NCI-H460 (cell line): ENCODE results near the gene COX4I1. TPM values are rescaled to one million over a fixed set of nuclear protein-coding genes. Genes with fewer than 3 reads are reported as not detected.

ENCODE experiments used
- DNase-seq: peaks from one replicate; pipeline ENCODE4 v3.0.0-alpha.2; 2016; ENCODE audit warnings: low read depth; ENCODE audit errors: extremely low read depth
- total RNA-seq: library from RNA; depleted of rRNA; stranded (reverse); fragments of >200 nt; shearing (Covaris generic); gene quantifications from 2 replicates; pipeline ENCODE4 v1.2.3, GENCODE V29; 2014

COX4I1 gene
- total RNA-seq, 1 experiment from 2014 or later, result 498 TPM

DNA sequence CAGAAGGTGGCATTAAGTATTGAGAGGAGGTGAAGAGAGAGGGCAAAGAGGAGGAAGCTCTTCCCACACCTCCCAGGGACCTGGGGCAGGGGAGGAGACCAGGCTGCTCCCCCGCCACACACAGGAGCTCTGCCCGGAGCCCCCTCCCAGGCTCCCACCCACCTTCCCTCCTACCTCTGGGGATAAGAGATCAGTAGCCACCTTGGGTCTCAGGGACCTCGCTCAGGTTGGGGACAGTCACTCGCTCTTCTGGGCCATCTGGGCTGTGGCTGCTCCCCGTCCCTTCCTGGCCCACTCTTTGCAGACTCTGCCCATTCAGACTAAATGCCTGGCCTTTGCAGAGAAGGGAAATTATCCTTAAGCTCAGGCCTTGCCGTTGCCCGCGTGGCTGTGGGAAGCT is 33.7 kb upstream of the COX4I1 start:
- no peak for DNase-seq

DNA sequence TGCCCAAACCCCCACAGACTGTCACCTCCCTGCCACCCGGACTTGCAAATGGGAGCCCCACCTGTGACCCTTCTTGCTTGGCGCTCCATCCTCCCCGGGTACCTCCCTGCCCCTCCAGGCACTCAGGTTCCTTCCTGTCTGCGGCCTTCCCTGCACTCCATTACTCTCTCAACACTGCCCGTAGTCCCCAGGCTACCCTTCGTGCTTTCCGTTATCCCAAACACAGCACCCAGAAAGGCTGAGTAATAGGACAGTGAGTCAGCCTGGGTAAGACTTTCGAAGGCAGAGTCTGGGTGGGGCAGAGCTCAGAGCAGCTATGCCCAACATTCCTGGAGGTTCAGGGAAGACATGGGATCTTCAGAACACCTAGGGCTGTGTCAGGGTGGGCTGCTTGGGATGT is 32.0 kb upstream of the COX4I1 start:
- peak; percentile 69 for DNase-seq

DNA sequence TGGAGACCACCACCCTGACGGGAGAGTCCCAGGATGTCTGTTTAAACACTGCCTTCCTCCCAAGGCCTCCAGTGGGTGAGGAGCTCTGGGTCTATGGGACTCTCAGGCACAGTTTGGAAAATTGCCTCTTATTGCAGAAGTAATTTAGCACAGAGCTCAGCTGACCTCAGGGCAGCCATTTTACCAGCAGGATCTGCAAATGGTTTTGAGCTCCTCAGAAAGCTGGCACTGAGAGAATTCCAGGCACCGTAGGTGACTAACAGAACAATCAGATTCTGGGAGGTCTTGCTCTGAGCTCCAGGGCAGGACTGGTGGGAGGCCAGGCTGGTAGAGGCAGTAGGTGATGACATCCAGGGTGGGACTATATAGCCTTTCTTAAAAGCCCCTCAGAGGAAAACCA is 31.3 kb upstream of the COX4I1 start:
- DNase-seq, result no peak

DNA sequence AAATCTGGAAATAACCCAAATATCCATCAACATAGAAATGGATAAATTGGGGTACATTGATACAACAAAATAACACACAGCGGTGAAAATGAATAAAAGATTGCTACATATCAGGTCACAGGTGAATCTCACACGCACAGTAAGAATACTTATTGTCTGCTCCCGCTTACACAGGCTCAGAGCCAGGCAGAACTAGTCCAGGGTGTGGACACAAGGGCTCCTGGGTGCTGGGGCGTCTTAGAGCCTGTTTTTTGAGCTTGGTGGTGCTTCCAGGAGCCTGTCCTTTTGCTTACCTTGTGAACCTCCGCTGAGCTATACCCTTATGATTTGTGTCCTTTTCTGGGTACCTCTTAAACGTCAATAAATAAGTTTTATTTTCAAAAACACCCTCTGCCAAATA is 28.8 kb upstream of the COX4I1 start:
- no peak for DNase-seq

DNA sequence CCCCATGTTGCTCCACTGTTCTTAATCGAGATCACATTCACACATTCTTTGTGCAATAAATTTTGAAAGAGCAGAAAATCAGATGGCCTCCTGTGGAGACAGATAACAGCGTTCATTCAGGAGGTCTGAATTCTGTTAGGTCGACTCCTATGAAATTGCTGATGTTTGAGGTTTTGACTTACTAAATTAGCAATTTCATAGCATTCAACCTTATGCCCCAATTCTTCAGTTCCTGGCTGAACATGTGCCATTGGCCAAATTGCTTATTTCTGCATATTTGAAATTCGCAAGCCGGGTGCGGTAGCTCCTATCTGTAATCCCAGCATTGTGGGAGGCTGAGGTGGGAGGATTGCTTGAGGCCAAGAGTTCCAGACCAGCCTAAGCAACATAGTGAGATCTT is 26.5 kb upstream of the COX4I1 start:
- DNase-seq, result no peak

DNA sequence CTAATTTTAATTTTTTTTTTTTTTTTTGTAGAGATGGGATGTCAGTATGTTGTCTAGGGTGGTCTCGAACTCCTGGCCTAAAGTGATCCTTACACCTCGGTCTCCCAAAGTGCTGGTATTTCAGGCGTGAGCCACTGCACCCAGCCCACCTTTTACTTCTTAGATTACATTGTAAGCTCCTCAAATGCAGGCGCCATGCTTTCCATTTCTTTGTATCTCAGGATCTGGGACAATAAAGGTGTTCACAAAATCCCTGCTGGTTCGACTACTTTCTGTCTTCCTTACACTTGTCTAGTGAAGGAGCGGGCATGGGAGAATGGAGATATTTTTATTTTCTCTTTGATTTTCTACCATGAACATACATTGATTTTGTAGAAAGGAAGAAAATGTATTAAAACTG is 25.4 kb upstream of the COX4I1 start:
- no peak for DNase-seq

DNA sequence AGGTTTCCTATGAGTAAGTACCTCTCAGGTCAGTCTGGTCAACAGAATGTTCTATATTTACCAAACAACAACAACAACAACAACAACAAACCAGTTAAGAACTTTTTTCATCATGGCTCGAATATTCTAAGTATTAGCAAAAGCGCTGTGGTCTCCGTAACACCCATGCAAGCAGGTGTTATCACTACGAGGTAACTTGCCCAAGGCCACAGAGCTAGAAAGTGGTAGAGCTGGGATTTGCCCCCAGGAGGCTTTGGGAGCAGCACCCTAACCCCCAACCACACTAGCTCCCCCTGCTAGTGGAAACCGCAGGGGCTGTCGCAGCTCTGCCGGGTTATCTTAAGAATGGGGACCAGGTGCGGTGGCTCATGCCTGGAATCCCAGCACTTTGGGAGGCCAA is 24.7 kb upstream of the COX4I1 start:
- no peak for DNase-seq

DNA sequence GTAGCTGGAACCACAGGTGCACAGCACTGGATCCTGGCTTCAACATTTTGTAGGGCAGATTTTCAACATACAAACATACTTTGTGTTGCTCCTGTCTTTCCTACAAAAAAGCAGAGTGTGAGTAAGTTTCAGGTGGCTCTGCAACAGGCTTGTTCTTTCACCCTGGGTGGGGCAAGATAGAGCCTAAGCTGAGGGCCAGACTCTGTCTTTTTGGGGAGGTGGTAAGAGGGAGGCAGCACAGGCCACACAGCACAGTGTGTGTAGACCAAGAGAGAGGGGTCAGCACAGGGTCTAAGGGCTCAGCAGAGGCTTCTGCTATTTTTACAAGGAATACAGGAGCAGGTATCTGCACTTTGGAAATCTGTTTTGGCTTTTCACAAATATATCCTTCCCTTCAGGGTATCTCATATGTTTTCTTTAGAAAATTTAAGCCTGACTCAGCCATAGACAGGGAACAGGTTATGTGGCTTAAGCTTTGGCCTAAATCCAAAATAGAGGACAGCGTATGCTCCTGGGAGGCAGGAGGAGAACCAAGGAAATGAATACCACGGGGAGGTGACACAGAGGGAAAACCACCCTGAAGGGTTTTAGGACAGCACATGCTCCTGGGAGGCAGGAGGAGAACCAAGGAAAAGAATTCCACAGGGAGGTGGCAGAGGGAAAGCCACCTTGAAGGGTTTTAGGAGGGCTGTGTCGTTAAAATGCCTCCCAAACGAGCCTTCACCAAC is 21.7 kb upstream of the COX4I1 start:
- DNase-seq, result no peak

DNA sequence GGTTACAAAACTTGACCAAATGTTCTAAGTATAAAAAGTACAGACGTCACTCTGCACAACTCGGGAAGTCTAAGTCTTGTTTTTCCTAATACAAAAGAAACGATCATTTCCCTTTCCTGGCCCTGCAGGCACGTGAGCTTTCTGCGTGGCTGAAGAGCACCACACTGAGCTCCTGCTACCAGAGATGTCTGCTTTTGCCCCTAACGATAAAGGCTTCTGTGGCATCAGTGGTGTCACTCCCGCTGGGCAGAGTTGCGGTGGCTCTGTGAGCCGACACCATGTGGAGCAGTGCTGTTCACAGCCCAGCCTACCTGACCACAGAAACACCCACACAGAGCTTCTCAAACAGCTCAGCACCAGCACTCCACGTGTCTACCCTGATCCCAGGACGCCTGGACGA is 20.6 kb upstream of the COX4I1 start:
- no peak for DNase-seq

DNA sequence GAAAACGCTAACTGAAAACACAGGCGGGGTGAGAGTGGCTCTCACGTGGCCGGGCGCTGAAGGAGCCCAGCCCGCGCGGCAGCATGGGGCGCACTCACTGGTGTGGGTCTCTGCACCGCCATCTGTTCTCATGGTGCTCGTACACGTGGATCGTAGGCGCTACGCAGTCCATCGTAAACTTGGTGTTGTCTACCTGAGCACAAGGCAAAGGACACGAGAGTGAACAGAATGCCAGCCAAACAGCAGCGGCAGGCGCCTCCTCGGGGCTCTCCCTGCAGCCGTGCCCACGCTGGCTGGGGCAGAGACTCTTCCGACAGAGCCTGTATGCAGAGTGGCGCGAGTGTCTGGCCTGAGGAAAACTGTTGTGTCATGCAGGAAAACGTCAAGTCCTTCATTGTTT is 19.2 kb upstream of the COX4I1 start:
- no peak for DNase-seq

DNA sequence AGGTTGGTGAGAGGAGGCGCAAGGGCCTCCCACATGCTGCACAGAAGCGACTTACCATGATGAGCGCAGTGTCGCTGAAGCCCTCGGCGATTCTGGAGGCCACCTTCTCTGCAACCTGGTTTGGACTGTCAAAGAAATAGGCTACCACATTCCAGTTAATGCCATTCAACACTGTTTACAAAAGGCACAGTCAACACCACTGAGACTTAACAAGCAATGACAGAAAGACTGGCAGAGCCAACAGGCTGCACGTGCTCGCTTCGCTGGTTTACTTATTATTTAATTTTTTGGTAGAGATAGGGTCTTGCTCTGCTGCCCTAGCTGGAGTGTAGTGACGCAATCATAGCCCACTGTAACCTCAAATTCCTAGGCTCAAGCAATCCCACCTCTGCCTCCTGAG is 18.3 kb upstream of the COX4I1 start:
- no peak for DNase-seq

DNA sequence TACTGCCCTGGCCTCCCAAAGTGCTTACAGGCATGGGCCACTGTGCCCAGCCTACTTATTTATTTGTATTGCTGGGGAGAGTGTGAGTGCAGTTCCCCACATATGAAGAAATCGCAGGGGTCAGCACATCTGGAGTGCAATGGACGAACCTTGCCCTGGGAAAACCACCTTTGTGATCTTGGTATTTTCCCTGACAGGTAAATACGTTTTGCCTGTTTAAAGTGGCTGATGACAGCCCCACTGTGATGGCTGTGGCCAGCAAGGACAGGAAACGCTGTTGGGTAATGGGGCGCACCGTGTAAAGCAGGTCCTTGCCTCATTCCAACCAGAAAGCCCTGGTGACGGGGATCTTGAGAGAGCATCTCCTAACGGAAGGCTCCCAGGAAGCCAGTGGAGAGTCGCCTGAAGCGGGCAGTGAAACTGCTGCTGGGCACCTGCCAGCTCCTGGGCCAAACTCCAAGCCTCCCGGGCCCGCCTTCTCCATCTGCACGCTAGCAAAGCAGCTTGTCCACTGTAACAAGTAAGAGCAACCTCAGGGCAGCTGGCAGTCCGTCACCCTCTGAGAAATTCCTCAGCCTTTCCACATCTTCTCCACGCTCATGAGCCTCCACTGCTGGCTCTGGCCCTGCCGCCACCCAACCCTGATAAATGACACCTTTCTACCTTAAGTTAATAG is 17.7 kb upstream of the COX4I1 start:
- DNase-seq, result no peak

DNA sequence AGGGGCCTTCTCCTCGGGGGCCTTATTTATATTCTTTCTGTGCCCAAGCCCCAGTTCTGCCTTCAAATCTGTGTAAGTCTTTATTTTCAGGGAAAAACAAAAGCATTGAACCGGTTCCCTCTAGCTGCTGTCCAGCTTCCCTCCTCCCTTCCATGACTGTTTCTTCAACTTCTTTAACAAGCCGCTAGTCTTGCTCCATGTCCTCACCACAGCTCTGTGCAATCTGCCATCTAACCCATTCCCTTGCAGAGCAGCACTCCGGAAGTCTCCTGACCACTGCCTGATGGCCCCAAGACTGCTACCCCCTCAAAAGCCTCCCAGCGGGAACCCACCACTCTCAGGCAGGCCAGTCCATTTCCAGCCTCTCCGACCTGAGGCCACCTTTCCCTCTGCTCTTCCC is 17.0 kb upstream of the COX4I1 start:
- DNase-seq, result no peak

DNA sequence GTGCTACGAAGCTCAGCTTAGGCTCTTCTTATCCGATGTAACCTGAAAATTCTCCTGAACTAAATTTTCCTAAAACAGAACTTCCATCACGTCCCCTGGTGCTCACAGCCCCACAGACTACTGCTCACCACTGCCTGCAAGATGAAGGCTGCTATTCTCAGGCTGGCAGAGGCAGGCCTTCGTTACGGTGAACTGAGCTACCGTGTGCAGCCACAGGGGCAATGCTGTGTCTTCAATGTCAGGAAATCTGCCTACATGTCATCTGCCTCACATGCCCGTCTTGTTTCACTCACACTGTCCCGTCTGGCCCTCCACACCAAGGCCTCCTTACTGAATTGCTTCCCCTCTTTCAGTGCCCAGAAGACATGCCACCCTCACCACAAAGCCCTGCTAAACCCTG is 16.1 kb upstream of the COX4I1 start:
- no peak for DNase-seq

DNA sequence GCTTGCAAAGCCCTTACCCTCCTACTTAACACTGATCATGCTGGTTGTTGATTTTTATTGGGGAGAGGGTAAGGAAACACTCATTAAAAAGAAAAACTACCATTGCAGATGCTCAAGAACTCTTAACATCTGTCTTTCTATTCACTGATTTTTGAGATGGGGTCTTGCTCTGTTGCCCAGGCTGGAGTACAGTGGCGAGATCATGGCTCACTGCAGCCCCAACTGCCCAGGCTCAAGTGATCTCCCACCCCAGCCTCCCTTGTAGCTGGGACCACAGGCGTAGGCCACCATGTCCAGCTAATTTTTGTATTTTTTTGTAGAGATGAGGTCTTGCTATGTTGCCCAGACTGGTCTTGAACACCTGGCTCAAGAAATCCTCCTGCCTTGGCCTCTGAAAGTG is 14.7 kb upstream of the COX4I1 start:
- no peak for DNase-seq

DNA sequence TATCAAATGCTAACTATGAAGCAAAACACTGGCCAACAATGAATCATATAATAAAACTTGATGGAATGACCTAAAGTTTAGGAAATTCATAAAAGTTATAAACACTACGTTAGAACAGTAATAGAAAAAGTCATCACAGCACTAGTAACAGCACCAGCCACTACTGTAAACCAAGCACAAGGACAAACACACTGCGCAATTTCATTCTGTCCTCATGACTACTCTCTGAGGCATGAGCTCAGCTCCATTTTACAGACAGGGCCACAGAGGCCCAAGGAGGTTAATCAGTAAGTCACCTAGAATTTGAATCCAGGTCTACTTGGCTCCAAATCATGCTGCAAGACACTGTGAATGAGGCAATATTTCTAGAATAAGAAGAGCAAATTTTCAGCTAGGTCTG is 13.6 kb upstream of the COX4I1 start:
- DNase-seq, result no peak

DNA sequence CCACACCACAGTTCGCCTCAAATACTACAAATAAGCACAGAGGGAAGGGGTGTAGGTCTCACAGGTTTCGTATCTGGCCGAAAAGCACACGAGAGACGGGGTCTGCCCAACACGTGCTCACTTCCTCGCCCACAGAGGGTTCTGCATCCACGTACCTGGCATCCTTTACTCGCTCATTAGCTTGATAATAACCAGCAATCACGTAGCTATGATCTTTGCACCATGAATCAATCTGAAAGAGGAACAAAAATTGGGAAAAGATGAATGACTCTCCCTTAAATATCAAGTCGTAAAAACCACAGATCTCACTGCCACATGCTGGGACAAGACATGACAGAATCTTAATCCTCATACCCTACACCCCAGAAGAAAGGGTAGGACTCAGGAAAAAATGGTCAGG is 10.7 kb upstream of the COX4I1 start:
- DNase-seq, result no peak

DNA sequence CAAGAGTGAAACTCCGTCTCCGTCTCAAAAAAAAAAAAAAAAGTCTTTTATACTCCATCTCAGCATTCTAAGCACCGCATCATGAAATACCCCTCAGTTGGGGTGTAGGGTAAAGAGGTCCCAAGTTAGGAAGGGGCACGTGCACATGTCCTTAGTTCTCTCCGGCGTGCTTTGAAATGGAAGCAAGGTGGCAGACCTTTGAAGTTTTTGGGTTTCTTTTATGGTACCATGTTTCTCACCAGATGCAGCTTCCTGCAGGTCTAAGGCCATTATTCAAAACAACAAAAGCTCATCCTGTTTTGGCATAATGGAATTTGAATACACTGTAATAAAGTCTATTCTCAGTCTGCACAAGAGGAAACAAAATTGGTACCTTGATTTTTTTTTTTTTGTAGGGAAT is 9.7 kb upstream of the COX4I1 start:
- no peak for DNase-seq

DNA sequence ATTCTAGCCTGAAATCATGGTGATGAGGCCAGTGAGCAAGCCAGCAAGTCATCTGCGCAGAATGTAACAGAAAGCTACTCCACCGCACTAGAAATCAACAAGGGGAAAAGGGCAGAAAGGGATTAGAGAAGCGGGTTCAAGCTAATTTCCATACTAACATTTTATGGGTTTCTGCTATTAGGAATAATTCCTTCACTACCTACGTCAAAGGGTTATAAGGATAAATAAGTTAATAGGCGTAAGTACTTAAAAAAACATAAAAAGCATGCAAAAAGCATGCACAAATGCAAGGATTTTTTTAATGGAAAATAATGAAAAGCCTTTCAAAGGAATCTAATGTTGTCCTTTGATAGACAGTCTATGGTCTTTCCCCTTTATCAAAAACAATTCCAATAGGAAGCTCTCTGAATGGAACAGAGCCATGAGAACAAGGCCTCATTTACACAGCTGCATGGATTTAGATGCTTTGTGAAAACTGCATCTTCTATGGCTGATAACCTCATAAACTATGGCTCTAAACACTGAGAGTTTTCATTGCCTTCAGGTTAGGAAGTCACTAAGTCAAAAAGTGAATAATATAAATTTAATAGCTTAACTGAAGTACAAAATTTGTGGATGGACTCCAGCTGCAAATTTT is 5.7 kb upstream of the COX4I1 start:
- no peak for DNase-seq

DNA sequence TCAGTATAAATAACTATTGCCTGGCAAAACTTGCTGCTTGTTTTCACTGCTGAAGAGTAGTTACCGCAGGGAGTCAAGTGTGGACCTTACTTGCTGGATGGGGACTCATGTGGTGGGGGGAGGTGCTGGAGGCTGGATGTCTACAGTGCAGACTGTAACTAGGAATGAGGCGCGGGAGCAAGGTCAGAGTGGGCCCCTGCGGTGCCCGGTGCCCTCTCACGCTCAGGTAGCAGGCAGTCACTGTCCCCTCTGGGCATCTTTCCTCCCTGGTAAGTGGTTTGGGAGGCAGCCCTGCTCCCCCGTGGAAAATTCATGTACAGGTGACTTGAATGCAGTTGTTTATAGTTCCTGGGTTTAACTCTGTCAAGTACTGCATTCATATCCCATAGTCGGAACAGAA is 4.8 kb upstream of the COX4I1 start:
- DNase-seq, result no peak

DNA sequence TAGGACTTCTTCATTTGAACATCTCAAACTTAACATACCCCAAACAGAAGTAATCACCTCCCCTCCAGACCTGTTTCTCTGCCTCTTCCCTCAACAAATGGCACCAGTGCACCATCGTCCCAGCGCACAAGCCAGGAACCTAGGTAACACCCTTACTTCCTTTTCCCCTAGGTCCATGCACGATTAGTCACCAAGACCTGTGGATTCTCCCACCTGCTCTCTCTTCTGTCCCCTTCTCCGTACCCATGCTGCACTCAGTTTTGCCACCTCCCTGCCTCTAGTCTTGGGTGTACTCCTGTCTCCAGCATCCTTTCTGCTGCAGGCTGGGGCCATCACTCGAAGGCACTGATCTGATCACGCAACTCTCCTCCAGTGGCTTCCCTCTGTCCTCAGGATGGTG is 3.3 kb upstream of the COX4I1 start:
- no peak for DNase-seq

DNA sequence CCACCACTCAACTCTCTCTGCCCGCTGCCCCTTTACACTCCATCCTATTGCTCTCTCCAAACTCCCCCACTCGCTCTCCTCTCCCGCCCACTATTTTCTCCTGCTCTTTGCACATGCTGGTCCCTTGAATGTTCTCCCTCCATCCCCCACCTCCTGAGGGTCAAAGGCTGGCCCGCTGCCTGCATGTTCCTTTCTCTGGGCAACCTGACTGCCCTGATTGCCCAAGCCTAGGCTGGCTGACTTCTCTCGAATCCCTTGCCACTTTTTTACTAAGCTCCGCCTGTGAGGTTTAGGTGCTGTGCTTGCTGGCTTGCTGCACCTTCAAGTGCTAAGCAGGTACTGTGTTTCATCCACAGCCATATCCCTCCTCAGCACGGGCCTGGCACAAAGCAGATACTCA is 2.9 kb upstream of the COX4I1 start:
- no peak for DNase-seq
